ENCODE results near the gene ACVR1B. TPM values are rescaled to one million over a fixed set of nuclear protein-coding genes. Genes with fewer than 3 reads are reported as not detected.

ACVR1B gene
- 20.4 TPM for polyA plus RNA-seq (2013, experiment 1 of 2)
- polyA plus RNA-seq (2013, experiment 2 of 2): 18.7 TPM

- Histone ChIP-seq H3K4me3 (ENCODE audit: extremely low read depth, insufficient read depth, low read length, poor library complexity, severe bottlenecking) (peak within 1 kb of the TSS; percentile 95), H3K27ac (ENCODE audit: low read depth, low read length, severe bottlenecking) (peak within 1 kb of the TSS; percentile 73), H3K9me3 (ENCODE audit: control insufficient read depth, low read length) (peaks cover 3% of the 10 kb centered on the region), H3K4me1 (ENCODE audit: control insufficient read depth, insufficient read depth, low read length, poor library complexity, severe bottlenecking) (peaks cover 13% of the 10 kb centered on the region), H3K36me3 (ENCODE audit: control insufficient read depth, insufficient read depth, low read length) (peaks cover 8% of the 10 kb centered on the region)
- WGBS, 2 experiments (ENCODE audit: insufficient coverage in 2 of 2): 1% methylated on average over 36 to 44 of the region's 86 CpGs
Measured at GRCh38 chr12:51951199-51951842, at the start of gene ACVR1B. ACVR1B (plus strand) TSS chr12:51951699; CDS start chr12:51951744, 45 bp downstream.

GRCh38 chr12:51901881-51902280 is 49.6 kb upstream of the ACVR1B start:
- Histone ChIP-seq H3K9me3 (ENCODE audit: control insufficient read depth, low read length) (no peaks in the 10 kb centered on the region), H3K4me1 (ENCODE audit: control insufficient read depth, insufficient read depth, low read length, poor library complexity, severe bottlenecking) (peaks cover 43% of the 10 kb centered on the region), H3K36me3 (ENCODE audit: control insufficient read depth, insufficient read depth, low read length) (no peaks in the 10 kb centered on the region), H3K4me3 (ENCODE audit: extremely low read depth, insufficient read depth, low read length, poor library complexity, severe bottlenecking) (no peak overlapping the region), H3K27ac (ENCODE audit: low read depth, low read length, severe bottlenecking) (no peak overlapping the region)
- 92 to 97% methylated on average over 9 to 10 of the region's 11 CpGs for WGBS, 2 experiments (ENCODE audit: insufficient coverage in 2 of 2)

GRCh38 chr12:51904951-51905470 is 46.5 kb upstream of the ACVR1B start:
- Histone ChIP-seq H3K4me3 (ENCODE audit: extremely low read depth, insufficient read depth, low read length, poor library complexity, severe bottlenecking) (no peak overlapping the region), H3K36me3 (ENCODE audit: control insufficient read depth, insufficient read depth, low read length) (no peaks in the 10 kb centered on the region), H3K9me3 (ENCODE audit: control insufficient read depth, low read length) (no peaks in the 10 kb centered on the region), H3K4me1 (ENCODE audit: control insufficient read depth, insufficient read depth, low read length, poor library complexity, severe bottlenecking) (peaks cover 35% of the 10 kb centered on the region), H3K27ac (ENCODE audit: low read depth, low read length, severe bottlenecking) (peak overlapping the region; percentile 89)

- Histone ChIP-seq H3K9me3 (ENCODE audit: control insufficient read depth, low read length) (no peaks in the 10 kb centered on the region), H3K27ac (ENCODE audit: low read depth, low read length, severe bottlenecking) (peak overlapping the region; percentile 89), H3K4me1 (ENCODE audit: control insufficient read depth, insufficient read depth, low read length, poor library complexity, severe bottlenecking) (peaks cover 40% of the 10 kb centered on the region), H3K4me3 (ENCODE audit: extremely low read depth, insufficient read depth, low read length, poor library complexity, severe bottlenecking) (no peak overlapping the region), H3K36me3 (ENCODE audit: control insufficient read depth, insufficient read depth, low read length) (no peaks in the 10 kb centered on the region)
- 64 to 65% methylated on average over 11 to 13 of the region's 18 CpGs for WGBS, 2 experiments (ENCODE audit: insufficient coverage in 2 of 2)
Measured at GRCh38 chr12:51905471-51906429, 45.7 kb upstream of the ACVR1B start.

- Histone ChIP-seq H3K9me3 (ENCODE audit: control insufficient read depth, low read length) (no peaks in the 10 kb centered on the region), H3K36me3 (ENCODE audit: control insufficient read depth, insufficient read depth, low read length) (no peaks in the 10 kb centered on the region), H3K4me3 (ENCODE audit: extremely low read depth, insufficient read depth, low read length, poor library complexity, severe bottlenecking) (peak overlapping the region; percentile 42), H3K4me1 (ENCODE audit: control insufficient read depth, insufficient read depth, low read length, poor library complexity, severe bottlenecking) (peaks cover 48% of the 10 kb centered on the region), H3K27ac (ENCODE audit: low read depth, low read length, severe bottlenecking) (peak overlapping the region; percentile 89)
- WGBS, 2 experiments (ENCODE audit: insufficient coverage in 2 of 2): 64 to 70% methylated on average over 12 to 14 of the region's 23 CpGs
Measured at GRCh38 chr12:51906430-51907082, 44.9 kb upstream of the ACVR1B start.

- H3K4me1 ChIP-seq (ENCODE audit: control insufficient read depth, insufficient read depth, low read length, poor library complexity, severe bottlenecking): peaks cover 55% of the 10 kb centered on the region
- peak within 1 kb of the TSS; percentile 42 for H3K4me3 ChIP-seq (ENCODE audit: extremely low read depth, insufficient read depth, low read length, poor library complexity, severe bottlenecking)
- WGBS, 2 experiments (ENCODE audit: insufficient coverage in 2 of 2): 15 to 24% methylated on average over 43 to 60 of the region's 74 CpGs
- H3K27ac ChIP-seq (ENCODE audit: low read depth, low read length, severe bottlenecking): peak within 1 kb of the TSS; percentile 89
- no peaks in the 10 kb centered on the region for H3K9me3 ChIP-seq (ENCODE audit: control insufficient read depth, low read length)
- H3K36me3 ChIP-seq (ENCODE audit: control insufficient read depth, insufficient read depth, low read length): no peaks in the 10 kb centered on the region
Measured at GRCh38 chr12:51907083-51907855, 44.2 kb upstream of the ACVR1B start, which contains the start of gene ACVRL1. ACVRL1 (plus strand) TSS chr12:51907504; CDS start chr12:51912475, 4,971 bp downstream.

GRCh38 chr12:51907856-51908425 is 43.6 kb upstream of the ACVR1B start:
- peak overlapping the region; percentile 42 for H3K4me3 ChIP-seq (ENCODE audit: extremely low read depth, insufficient read depth, low read length, poor library complexity, severe bottlenecking)

GRCh38 chr12:51908876-51909592 is 42.5 kb upstream of the ACVR1B start:
- 93 to 96% methylated on average over 8 to 9 of the region's 9 CpGs for WGBS, 2 experiments (ENCODE audit: insufficient coverage in 2 of 2)
- Histone ChIP-seq H3K36me3 (ENCODE audit: control insufficient read depth, insufficient read depth, low read length) (no peaks in the 10 kb centered on the region), H3K27ac (ENCODE audit: low read depth, low read length, severe bottlenecking) (no peak overlapping the region), H3K4me3 (ENCODE audit: extremely low read depth, insufficient read depth, low read length, poor library complexity, severe bottlenecking) (no peak overlapping the region), H3K9me3 (ENCODE audit: control insufficient read depth, low read length) (no peaks in the 10 kb centered on the region), H3K4me1 (ENCODE audit: control insufficient read depth, insufficient read depth, low read length, poor library complexity, severe bottlenecking) (peaks cover 58% of the 10 kb centered on the region)

More at GRCh38 chr12:51907856-51908425, 43.6 kb upstream of the ACVR1B start:
- no peaks in the 10 kb centered on the region for H3K9me3 ChIP-seq (ENCODE audit: control insufficient read depth, low read length)
- H3K27ac ChIP-seq (ENCODE audit: low read depth, low read length, severe bottlenecking): no peak overlapping the region
- H3K4me1 ChIP-seq (ENCODE audit: control insufficient read depth, insufficient read depth, low read length, poor library complexity, severe bottlenecking): peaks cover 55% of the 10 kb centered on the region
- 80 to 86% methylated on average over 5 to 7 of the region's 7 CpGs for WGBS, 2 experiments (ENCODE audit: insufficient coverage in 2 of 2)
- no peaks in the 10 kb centered on the region for H3K36me3 ChIP-seq (ENCODE audit: control insufficient read depth, insufficient read depth, low read length)

- WGBS, 2 experiments (ENCODE audit: insufficient coverage in 2 of 2): 100% methylated on average over 3 to 4 of the region's 6 CpGs
- no peak overlapping the region for H3K27ac ChIP-seq (ENCODE audit: low read depth, low read length, severe bottlenecking)
- H3K4me3 ChIP-seq (ENCODE audit: extremely low read depth, insufficient read depth, low read length, poor library complexity, severe bottlenecking): no peak overlapping the region
- H3K9me3 ChIP-seq (ENCODE audit: control insufficient read depth, low read length): no peaks in the 10 kb centered on the region
- peaks cover 3% of the 10 kb centered on the region for H3K36me3 ChIP-seq (ENCODE audit: control insufficient read depth, insufficient read depth, low read length)
- peaks cover 55% of the 10 kb centered on the region for H3K4me1 ChIP-seq (ENCODE audit: control insufficient read depth, insufficient read depth, low read length, poor library complexity, severe bottlenecking)
Measured at GRCh38 chr12:51910168-51910567, 41.3 kb upstream of the ACVR1B start.

Measured in mesodermal cell (in vitro differentiated cells).